Smooth muscle cell (in vitro differentiated cells): ENCODE data around the gene EHD1. TPM values are rescaled to one million over a fixed set of nuclear protein-coding genes. Genes with fewer than 3 reads are reported as not detected.
A peak's percentile ranks its signal among the peaks of the same experiment; 100 is the strongest.

Source experiments
- DNase-seq: peaks from one replicate; lab custom pipeline; 2025; ENCODE audit not compliant: unreplicated experiment; lab: John Stamatoyannopoulos, UW
- H2AFZ ChIP-seq: fragments of 200-600 bp; sonication (generic); 2 replicates; pipeline ENCODE4 v1.6.0; 2016; ENCODE audit warnings: antibody characterized with exemption, low read depth, mild to moderate bottlenecking
- H3F3A ChIP-seq: fragments of 200-600 bp; sonication (generic); 2 replicates; pipeline ENCODE4 v1.6.0; 2017; ENCODE audit warnings: antibody characterized with exemption, low read depth
- H3K27ac ChIP-seq: fragments of 200-600 bp; sonication (generic); 2 replicates; pipeline ENCODE4 v1.5.1; 2016; ENCODE audit warnings: low read depth, mild to moderate bottlenecking
- H3K27me3 ChIP-seq: fragments of 200-600 bp; sonication (generic); 2 replicates; pipeline ENCODE4 v1.6.1; 2016; ENCODE audit warnings: low read depth, mild to moderate bottlenecking
- H3K36me3 ChIP-seq: fragments of 200-600 bp; sonication (generic); 2 replicates; pipeline ENCODE4 v1.5.1; 2016; ENCODE audit warnings: low read depth
- H3K4me1 ChIP-seq: fragments of 200-600 bp; sonication (generic); 2 replicates; pipeline ENCODE4 v1.5.1; 2016; ENCODE audit warnings: low read depth
- H3K4me2 ChIP-seq: fragments of 200-600 bp; sonication (generic); 2 replicates; pipeline ENCODE4 v1.6.0; 2016; ENCODE audit warnings: mild to moderate bottlenecking
- H3K4me3 ChIP-seq: fragments of 200-600 bp; sonication (generic); 2 replicates; pipeline ENCODE4 v1.5.1; 2016; ENCODE audit warnings: mild to moderate bottlenecking
- H3K79me2 ChIP-seq: fragments of 200-600 bp; sonication (generic); 2 replicates; pipeline ENCODE4 v1.6.0; 2016; ENCODE audit warnings: low read depth, mild to moderate bottlenecking
- H3K9ac ChIP-seq: fragments of 200-600 bp; sonication (generic); 2 replicates; pipeline ENCODE4 v1.6.0; 2016; ENCODE audit warnings: low read depth
- H3K9me3 ChIP-seq: fragments of 200-600 bp; sonication (generic); replicated peaks from 2 replicates; pipeline ENCODE4 v1.5.1; 2016; ENCODE audit warnings: low read depth
- H4K20me1 ChIP-seq: fragments of 200-600 bp; sonication (generic); 2 replicates; pipeline ENCODE4 v1.6.0; 2016; ENCODE audit warnings: low read depth
- CTCF ChIP-seq: fragments of 200-600 bp; sonication (generic); IDR thresholded peaks from 2 replicates; pipeline ENCODE4 v1.5.1; 2017; ENCODE audit warnings: borderline replicate concordance, mild to moderate bottlenecking, antibody characterized with exemption; ENCODE audit not compliant: insufficient read depth, poor library complexity, severe bottlenecking
- WGBS: methylation state at CpG from one replicate; pipeline ENCODE4 v1.1.7; 2016; ENCODE audit warnings: low lambda C conversion rate; 5-methylcytosine and 5-hydroxymethylcytosine counted together
- polyA plus RNA-seq: library from polyadenylated mRNA; unstranded; fragments of >200 nt; fragmentation: Nextera tagmentation; extraction: Ambion mirVana; gene quantifications from 2 replicates; pipeline ENCODE4 v1.2.1, GENCODE V29; 2016
- total RNA-seq: library from RNA; depleted of rRNA; stranded (reverse); fragments of >200 nt; gene quantifications from 2 replicates; pipeline ENCODE4 v1.2.3, GENCODE V29; 2014

Gene EHD1
- total and polyA plus RNA-seq, 2 experiments from 2014 or later, result 42.8 to 59.8 TPM

DNA sequence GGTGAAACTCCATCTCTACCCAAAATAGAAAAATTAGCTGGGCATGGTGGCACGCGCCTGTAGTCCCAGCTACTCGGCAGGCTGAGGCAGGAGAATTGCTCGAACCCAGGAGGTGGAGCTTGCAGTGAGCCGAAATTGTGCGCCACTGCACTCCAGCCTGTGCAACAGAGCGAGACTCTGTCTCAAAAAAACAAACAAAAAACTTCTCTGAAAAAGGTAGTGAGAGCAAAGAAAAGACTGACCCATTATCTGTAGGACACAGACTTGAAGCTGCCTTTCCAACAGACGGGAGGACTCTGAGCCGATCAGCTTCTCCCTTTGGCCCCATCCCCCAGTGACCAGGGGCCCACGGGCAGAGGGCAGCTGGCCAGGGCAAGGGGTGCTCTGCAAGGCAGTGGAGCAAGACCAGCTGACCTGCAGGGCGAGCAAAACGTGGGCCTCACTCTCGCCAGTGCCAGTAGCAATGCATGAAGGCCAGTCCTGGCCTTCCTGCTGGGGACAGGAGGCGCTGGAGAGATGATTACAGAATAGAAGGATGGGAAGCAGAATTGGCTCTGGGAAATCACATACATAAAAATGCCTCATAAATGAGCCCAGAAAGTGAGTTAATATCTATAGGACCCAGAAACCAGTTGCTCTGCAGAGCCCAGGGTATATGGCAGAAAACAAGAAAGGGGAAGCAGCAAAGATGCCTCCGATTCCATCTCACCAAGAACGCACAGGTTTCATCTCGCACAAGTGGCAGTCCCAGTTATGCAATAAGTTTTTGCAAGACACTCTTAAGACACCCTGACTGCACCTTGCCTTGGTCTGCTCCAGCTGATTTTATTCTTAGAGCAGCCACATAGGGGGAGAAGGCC is 2.8 kb downstream of the EHD1 start:
- peaks cover 67% of the 10 kb centered on the region for H4K20me1 ChIP-seq
- H3K79me2 ChIP-seq, result peaks cover 73% of the 10 kb centered on the region
- H3K9ac ChIP-seq, result no peak overlapping the region
- H3K4me1 ChIP-seq, result peaks cover 23% of the 10 kb centered on the region
- H3K27ac ChIP-seq, result peak overlapping the region; percentile 70
- no peak for DNase-seq
- H2AFZ ChIP-seq, result no peak overlapping the region
- H3K27me3 ChIP-seq, result no peaks in the 10 kb centered on the region
- H3K4me3 ChIP-seq, result peak overlapping the region; percentile 83
- no peaks in the 10 kb centered on the region for H3K36me3 ChIP-seq
- TF ChIP-seq CTCF, result no peak
- peaks cover 9% of the 10 kb centered on the region for H3F3A ChIP-seq
- H3K9me3 ChIP-seq, result no peaks in the 10 kb centered on the region
- H3K4me2 ChIP-seq, result peak overlapping the region; percentile 99
- WGBS, result 89% methylated on average over 17 of the region's 17 CpGs

GRCh38 chr11:64874308-64875240 is 3.8 kb downstream of the EHD1 start:
- Histone ChIP-seq H4K20me1 (peaks cover 77% of the 10 kb centered on the region), H3K4me3 (no peak overlapping the region), H3K27me3 (no peaks in the 10 kb centered on the region), H3K4me1 (peaks cover 29% of the 10 kb centered on the region), H3K79me2 (peaks cover 78% of the 10 kb centered on the region), H3K9me3 (no peaks in the 10 kb centered on the region), H3K27ac (peak overlapping the region; percentile 17), H3K36me3 (no peaks in the 10 kb centered on the region), H3K9ac (no peak overlapping the region), H3K4me2 (peak overlapping the region; percentile 99), H2AFZ (no peak overlapping the region), H3F3A (peaks cover 17% of the 10 kb centered on the region)
- WGBS, result 71% methylated on average over 29 of the region's 29 CpGs
- no peak for DNase-seq
- no peak for TF ChIP-seq CTCF

DNA sequence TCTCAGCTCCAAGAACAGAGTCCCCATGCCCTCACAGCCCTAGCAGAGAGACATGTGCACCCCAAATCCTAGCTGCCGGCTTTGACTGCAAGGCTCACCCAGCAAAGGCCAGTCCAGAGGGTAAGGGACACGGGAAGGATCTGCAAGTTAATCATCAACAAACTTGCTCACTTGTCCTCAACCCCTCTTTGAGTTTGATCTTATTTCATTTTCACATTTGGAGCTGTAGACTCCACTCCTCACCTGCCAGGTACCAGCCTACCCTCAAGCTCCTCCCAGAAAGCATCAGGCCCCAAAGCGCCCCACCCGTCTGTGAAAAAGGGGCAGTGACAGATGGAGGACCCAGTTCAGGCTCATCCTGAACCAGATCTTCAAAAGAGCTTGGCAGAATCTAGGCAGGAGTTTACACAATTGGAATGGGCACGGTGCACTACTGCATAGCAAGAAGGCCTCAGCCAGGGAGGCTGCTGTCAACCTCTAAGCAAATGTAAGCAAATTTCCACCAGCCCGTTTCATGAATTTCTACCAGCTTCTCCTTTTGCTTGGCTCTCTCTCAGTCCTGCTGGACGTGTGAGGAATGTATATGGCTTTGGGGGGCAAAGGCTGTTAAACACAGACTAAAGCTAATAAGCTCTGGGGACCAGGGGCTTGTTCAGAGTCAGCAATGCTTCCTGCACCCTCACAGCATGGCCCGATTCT is 5.5 kb downstream of the EHD1 start:
- Histone ChIP-seq H4K20me1 (peaks cover 94% of the 10 kb centered on the region), H3K27ac (no peak overlapping the region), H3K79me2 (peaks cover 84% of the 10 kb centered on the region), H3K4me3 (no peak overlapping the region), H3K4me2 (no peak overlapping the region), H3K9me3 (no peaks in the 10 kb centered on the region), H3F3A (peaks cover 20% of the 10 kb centered on the region), H2AFZ (no peak overlapping the region), H3K27me3 (no peaks in the 10 kb centered on the region), H3K4me1 (peaks cover 28% of the 10 kb centered on the region), H3K9ac (no peak overlapping the region), H3K36me3 (no peaks in the 10 kb centered on the region)
- TF ChIP-seq CTCF, result no peak
- DNase-seq, result no peak
- WGBS, result 93% methylated on average over 8 of the region's 8 CpGs
